Hematopoietic multipotent progenitor cell treated with erythropoietin and hydrocortisone succinate and interleukin-3 and kit ligand, for 15 days (in vitro differentiated cells): Measurements from ENCODE around the gene ALG8.
"Not testable (repeated sequence)": the region's sequence is repeated elsewhere in the genome, so short reads cannot be mapped to it uniquely, and the experiment has no call there.

ENCODE experiments used
- DNase-seq: peaks from one replicate; pipeline ENCODE4 v3.0.0-alpha.2; 2015; ENCODE audit warnings: low spot score

The ALG8 gene

DNA sequence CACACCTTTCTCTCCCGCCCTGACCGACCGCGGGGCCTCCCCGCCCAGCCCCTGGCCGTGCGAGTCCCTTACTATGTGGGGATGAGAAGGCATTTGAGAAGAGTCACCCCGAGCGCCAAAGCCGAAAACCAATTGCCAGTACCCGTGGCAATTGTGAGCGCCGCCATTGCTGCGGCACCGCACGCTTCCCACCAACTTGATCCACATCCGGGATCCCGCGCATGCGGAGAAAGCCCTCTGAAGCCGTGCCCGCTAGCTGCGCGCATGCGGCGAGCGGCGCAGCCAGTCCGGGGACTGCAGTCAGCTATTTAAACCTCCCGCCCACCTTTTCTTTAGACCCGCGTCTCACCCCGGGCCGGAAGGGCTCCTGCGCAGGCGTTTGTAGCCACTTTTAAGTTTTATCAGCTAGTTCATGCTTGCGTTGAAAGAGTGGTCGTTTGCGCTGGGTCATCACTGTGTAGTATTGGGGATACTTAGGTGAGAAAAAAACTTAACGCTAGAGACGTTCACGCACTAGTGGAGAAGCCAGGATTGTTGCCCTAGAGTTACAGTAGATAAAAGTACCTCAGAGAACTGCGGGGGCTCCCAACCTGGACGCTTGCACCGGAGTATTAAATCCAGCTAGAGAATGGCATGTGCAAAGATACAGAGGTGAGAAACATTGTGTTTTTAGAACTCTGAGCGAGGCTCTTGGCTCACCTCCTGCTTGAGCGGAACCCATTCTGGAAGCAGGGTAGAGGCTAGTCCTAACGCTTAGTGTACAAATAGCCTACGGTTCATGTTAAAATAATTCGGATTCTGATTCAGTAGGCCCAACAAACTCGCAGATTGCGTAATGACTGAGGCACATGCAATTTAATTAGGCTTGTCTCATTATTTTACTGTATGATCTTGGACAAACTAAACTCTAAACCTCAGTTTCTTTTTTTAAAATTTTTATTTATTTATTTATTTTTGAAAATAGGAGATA lies at the start of gene ALG8:
ALG8 (minus strand) TSS at position 205 of the 970 bp plus-strand sequence; CDS start at position 167, 38 bp downstream.
- DNase-seq = peak; percentile 84

DNA sequence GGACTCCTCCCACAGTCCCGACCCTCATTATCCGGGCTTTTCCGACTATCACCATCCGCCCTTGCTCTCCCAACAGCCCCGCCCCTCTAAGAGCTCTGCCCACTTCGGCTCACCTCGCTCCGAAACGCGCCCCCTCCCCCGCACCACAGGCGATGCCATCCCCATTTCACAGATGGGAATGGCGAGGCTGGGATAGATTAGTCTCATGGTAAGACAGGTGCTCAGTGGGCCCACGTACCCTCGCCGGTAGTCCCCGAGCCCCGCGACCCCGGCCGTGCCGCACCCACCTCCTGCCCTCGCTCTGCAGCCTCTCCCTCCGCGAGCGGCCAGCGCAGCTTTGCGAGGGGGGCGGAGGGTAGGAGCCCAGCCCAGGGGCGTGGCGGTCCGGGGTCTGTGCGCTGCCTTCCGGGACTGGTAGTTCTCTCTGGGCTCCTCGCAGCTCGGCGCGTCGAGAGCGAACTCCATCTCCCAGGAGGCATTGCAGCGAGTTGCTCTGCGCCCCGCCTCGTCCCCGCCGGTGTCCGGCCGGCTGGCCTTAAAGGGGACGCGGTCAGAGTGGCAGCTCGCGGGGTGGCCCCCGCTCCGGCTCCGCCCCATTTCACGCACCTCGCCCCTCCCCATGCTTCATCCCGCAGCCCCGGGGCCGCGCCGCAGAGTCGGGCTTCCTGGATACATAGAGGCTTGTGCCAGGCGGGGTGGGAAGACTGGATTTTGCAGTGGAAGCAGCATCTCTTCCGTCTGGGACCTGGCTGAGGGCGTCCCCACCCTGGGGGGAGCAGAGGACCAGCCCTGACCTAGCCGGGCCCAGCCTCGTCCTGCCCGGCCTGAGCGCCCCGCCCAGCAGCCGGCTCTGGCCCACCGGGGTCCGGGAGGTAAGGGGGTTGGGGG lies 49.1 kb upstream of the ALG8 start, which contains the start of the genes KCTD21 and USP35:
KCTD21 (minus strand) TSS at position 341 of the 888 bp plus-strand sequence. CDS start 14,072 bp downstream, outside the sequence.
USP35 (plus strand) TSS at position 634 of the 888 bp plus-strand sequence. CDS start 7,327 bp downstream, outside the sequence.
- peak; percentile 89 for DNase-seq

DNA sequence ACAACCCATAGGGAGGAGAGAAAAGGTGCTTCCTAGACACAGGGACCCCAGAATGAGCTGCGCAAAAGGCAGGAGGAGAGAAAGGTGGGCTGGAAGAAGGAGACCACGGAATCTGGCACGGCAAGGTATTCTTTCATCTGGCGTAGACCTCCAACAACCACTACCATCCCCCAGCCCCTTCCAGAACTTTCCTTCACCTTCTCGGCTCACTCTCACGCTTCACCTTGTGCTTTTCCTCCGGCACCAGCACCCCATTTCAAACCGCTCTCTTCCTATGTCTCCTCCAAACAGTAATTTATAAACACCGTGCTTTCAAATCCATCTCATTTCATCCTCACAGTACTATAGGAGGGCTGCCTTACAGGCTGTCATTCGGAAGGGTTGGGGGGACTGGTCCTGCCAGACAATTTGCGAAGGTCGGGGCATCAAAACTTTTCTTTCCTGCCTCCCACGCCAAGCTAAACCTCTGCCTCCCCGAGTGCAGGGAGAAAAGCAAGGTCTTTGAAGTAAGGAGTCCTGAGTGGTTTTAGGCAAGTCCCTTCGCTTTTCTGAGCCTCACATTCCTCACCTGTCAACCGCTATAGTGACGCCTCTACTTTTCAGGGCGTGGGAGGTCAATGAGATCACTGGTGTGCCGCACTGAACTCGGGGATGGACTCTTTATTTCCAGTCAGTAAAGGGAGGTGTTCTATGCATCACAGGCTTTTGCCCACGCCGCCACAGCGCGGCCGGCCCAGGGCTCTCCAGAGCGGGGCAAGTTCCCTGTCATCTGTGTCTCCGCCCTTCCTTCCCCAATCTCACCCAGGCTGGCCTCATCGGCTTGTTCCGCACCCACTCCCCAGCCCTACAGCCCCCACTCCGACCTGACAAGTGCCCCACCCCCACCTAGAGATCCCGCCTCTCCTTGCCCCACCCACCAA lies 48.2 kb upstream of the ALG8 start:
- DNase-seq = no peak

DNA sequence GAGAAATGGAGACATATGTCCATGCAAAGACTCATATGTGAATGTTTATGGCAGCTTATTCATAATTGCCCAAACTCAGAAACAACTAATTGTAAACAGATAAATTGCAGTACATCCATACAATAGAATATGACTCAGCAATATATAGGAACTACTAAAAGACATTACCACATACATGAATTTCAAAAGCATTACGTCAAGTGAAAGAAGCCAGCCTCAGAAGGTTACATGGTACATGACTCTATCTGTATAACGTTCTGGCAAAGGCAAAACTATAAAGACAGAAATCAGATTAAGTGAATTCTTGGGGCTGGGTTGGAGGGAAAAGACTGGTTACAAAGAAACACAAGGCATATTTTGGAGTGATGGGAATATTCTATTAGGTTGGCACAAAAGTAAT lies 41.8 kb upstream of the ALG8 start:
- no peak for DNase-seq

- DNase-seq = no peak
Measured at GRCh38 chr11:78180751-78181150, 41.3 kb upstream of the ALG8 start.

GRCh38 chr11:78179459-78180071 lies 40.1 kb upstream of the ALG8 start:
- DNase-seq = no peak

GRCh38 chr11:78177216-78177615 lies 37.8 kb upstream of the ALG8 start:
- no peak for DNase-seq

GRCh38 chr11:78176605-78177141 lies 37.2 kb upstream of the ALG8 start:
- DNase-seq = no peak

DNA sequence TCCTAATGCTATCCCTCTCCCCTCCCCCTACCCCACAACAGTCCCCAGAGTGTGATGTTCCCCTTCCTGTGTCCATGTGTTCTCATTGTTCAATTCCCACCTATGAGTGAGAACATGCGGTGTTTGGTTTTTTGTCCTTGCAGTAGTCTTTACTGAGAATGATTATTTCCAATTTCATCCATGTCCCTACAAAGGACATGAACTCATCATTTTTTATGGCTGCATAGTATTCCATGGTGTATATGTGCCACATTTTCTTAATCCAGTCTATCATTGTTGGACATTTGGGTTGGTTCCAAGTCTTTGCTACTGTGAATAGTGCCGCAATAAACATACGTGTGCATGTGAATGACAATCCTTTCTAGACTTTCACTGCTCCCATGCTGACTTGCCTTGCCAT lies 36.4 kb upstream of the ALG8 start:
- DNase-seq = not testable (repeated sequence)

GRCh38 chr11:78171951-78172350 lies 32.5 kb upstream of the ALG8 start:
- DNase-seq = no peak

DNA sequence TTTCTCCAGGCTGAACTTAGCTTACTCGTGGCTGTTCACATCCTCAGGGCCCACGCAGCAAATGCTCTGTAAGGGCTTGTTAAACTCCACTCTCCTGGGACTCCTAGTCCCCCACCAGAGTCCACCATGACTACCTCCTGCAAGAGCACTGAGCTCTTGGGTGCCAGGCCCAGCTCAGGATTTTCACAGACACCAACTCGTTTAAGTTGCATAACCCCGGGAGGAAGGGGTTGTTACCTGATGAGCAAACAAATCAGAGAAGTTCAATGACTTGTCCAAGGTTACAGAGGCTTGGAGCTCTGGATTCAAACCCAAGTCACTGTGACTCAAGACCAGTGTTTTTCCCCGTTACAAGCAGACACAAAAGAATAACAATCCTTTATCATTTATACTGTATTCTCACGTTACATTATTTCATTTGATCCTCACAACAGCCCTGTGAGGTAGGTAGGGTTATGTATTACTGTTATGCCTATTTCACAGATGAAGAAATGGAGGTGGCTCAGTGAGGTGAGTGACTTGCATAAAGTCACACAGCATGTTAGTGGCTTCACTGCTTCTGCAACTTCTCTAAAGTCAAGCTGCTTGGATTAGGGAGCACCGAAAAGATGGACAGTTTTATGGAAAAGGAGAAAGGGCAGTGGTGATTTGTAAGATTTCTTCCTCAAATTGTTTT lies 31.6 kb upstream of the ALG8 start:
- no peak for DNase-seq

- no peak for DNase-seq
Measured at GRCh38 chr11:78170413-78170812, 31.0 kb upstream of the ALG8 start.

- DNase-seq = no peak
Measured at GRCh38 chr11:78168539-78169477, 29.4 kb upstream of the ALG8 start.

DNA sequence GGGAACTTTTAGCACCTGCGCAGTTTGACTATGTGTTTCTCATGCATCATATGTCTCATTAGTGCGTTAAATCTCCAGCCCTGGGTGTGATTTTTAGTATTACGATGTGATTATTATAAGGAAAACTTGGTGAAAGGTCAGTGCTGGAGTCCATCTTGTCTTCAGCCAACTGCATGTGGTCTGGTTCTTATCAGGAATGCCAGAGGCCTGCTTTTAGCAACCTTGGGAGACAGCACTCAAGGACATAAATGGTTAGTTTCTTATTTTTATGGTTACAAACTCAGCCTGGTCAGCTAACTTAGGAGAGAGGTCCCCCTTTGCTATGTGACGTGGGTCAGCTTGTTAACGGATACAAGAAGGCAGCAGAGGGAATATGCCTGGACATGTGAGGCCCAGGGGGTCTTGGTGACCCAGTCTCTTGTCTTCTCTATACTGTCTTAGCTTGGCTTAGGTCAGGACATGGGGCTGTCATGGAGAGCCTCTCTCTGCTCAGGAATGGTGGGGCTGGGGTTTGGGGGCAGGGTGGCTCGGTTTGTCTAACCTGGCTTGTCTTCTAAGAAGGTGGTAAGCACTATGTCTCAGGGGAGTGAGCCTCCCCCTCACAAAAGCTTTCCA lies 27.5 kb upstream of the ALG8 start:
- no peak for DNase-seq

- no peak for DNase-seq
Measured at GRCh38 chr11:78164471-78164870, 25.0 kb upstream of the ALG8 start.

- no peak for DNase-seq
Measured at GRCh38 chr11:78163828-78164227, 24.4 kb upstream of the ALG8 start.

DNA sequence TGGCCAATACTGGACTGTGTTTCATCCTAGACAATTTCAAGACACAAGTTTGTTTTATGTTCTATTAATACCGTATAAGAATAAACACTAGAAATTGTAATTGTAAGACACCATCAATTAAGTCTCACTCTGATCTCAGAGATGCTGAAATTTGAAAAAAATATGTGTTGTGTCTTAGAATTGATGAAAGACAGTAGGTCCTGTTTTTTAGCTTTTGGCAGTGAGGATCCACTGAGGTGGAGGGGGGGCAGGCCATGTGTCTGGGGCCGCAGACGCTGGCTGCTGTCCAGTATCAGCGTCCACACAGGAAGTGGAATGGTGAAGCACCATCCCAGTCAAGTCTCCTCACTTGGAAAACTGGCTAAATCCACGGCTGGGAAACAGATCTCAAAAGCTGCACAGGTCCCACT lies 22.5 kb upstream of the ALG8 start:
- DNase-seq = no peak

DNA sequence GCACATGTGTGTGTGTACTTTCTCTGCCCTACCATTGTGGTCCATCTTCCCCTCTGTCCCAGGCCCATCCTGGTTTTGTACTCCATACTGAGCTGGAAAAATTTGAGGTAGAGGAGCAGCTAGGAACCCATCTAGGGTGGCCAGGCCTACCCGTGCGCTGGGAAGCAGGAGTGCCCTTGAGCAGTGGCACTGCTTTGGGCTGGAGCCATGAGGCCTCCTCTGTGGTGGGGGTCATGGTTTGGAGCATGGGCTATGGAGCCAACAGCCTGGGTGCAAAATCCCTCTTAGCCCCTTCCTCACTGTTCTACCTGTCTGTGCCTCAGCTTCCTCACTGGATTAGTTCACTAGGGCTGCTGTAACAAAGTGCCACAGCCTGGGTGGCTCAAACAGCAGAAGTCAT lies 21.9 kb upstream of the ALG8 start:
- DNase-seq = no peak
